HG02943 (cell line): ENCODE data around the gene GRIK4.
A peak's percentile ranks its signal among the peaks of the same experiment; 100 is the strongest.

Experiments
- ATAC-seq: cut with Tn5 transposase; IDR thresholded peaks from one replicate; pipeline ENCODE4 v1.9.1; 2021; ENCODE audit warnings: mild to moderate bottlenecking, low read depth, moderate library complexity; ENCODE audit not compliant: unreplicated experiment

GRIK4 gene

DNA sequence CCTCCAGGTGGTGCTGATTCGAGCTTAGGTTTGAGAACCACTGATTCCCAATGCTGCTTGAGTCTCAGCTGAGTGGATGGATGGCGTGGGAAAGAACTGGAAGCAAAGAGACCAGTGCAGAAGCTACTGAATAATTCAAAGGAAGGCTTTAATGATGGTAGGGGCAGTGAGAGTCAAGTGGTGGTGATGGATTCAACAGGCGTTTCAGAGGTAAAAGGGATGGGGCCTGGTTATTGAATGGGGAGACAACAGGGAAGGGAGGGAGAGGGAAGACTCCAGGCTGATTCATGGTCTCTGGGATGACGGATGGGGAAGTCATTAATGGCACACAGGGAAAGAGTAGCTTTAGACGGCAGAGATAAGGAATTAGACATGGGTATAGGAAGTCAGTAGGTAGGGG, 408.0 kb downstream of the GRIK4 start:
- no peak for ATAC-seq

GRCh38 chr11:120923866-120924508, 412.4 kb downstream of the GRIK4 start:
- no peak for ATAC-seq

- peak; percentile 93 for ATAC-seq
Measured at GRCh38 chr11:120925944-120926343, 414.4 kb downstream of the GRIK4 start.

DNA sequence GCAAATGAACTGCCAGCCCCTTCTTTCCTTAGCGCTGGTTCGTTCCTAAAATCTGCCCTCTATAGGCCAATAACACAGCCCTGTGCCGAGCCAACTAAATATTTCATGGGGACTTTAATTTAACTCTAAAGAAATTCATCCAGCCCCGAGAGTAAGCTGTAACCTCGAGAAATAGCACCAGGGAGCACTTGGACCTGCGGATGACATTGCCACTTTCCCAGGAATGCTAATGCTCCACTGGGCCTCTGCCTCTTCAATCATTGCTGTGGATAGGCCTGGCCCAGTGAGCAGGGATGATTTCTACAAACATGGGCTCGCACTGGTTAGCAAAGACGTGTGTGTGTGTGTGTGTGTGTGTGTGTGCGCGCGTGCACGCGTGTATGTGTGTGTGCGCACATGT, 417.1 kb downstream of the GRIK4 start:
- ATAC-seq, result no peak

- ATAC-seq, result no peak
Measured at GRCh38 chr11:120929090-120929489, 417.5 kb downstream of the GRIK4 start.

DNA sequence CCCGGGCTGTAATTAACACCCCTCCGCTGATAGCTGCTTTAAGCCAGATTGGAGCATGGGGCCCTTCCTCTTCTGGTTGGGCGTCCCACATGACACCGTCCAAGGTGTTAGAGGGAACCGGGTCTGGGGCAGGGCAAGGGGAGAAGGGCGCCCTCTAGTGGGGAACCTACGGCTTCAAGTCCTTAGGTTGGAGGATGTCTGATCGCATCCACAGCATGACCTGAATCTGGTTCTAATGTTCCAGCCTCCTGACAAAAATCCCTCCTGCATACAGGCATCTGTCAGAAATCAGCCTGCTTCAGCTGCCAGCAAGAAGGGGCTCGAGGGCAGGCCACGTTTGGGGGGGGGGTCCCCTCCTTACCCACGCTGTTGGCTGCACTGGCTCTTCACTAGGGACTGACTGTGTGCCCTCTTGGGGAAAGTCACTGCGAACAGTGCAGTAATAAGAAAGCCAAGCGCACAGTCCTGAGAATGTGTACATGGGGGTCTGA, 418.2 kb downstream of the GRIK4 start:
- no peak for ATAC-seq

DNA sequence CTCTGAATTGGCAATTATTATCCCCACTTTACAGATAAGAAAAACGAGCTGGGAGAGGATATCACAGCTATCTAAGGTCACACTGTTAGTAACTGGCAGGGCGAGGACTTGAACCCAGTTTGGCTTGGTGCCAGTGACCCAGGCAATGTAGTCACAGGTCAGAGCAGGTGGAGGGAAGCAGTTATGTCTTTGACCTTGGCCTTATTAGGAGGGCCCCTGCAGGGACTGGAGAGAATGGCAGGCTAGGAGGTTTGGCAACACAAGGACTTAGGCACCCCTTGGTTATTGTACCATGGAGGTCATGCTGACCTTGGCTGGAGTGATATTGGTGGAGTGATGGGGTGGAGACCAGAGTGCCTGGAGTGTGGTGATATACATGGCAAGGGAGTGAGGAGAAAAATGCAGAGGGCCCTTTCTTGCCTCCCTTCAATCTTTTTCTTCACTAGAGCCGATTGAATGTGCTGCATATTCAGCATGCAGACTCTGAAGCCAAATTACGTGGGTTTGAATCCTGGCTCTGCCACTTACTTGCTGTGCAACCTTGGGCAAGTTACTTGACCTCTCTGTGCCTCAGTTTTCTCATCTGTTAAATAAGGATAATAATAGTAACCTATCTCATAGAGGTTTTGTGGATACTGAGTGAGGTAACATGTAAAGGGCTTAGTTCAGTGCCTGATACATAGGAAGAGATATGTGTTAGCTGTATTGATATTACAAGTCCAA, 419.7 kb downstream of the GRIK4 start:
- no peak for ATAC-seq

DNA sequence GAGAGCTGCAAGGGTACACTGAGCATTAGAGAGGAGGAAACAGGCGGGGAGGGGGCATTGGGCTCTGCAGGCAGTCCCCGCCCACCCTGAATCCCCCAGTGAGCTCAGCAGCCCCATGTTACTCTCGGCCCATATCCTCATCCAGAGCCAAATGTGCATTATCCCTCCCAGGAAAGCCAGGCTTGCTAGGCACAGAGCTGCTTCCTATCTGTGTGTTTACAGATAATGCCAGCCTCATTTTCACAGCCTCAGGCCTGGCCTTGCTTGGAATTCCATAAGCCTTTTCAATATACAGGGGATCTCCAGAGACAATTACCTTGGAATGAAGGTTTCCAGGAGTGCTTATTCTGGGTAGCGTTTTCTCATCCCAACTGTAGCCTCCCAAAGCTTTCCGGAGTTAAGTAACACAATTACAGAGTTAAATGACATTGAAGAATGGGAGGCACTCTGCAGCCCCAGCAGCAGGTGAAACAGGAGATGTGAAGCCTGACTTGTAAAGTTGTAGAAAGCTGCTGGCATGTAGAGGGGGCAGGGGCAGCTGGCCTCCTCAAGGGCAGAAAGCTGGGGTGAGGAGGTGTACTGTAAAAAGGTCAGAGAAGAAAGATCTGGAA, 420.9 kb downstream of the GRIK4 start:
- ATAC-seq, result no peak

DNA sequence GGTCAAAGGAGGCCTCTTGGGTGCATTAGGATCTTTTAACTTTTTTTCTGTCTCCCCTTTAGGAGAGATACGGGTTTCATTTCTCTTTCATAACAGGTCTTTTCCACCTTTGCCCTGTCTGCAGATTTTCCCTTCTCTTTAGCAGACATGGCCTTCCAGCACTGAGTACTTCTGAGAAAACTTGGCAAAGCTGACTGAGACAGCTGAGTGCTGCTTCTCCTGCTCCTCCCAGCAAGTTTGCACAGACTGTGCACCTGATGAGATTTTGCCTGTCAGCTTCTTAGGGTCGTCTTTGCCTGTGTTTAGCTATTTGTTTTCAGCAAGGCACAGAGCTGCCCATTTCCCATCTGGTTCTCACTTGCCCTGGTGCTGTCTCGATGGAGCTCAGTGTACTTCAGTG, 424.8 kb downstream of the GRIK4 start:
- ATAC-seq, result no peak

DNA sequence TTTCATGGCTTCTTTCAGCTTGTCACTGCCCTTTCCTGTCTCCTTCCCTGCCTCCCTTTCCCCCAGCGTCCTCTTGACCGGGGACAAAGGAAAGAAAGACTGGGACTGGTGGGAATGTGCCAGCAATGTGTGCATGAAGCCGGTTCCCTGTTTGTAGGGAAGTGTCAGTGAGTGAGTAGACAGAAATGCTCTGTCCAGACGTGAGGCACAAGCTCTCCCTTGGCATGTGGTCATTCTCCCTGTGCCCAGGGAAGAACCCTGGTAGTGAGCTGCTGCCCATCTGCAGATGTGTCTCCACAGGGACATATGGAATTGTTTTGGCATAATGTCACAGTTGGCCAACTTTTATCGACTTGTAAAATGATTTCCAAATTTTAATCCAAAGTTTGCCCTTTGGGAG, 426.0 kb downstream of the GRIK4 start:
- no peak for ATAC-seq

DNA sequence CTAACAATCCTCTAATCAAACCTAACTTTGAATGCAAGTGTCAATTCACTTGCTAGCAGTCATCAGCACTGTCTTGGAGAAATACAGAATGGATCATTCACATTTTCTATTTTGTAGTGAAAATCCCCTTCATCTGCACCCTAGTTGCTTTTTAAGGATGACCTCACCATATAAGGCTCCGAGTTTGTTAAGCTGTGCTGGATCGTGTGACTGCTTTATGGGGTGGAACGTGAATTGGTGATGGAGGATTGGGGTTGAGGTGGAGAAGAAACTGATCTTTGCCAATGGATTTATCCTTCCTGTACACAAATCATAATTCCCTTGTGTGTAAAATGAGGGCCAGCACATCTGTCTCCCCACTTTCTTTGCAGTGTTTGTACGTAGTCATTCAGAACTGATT, 426.7 kb downstream of the GRIK4 start:
- ATAC-seq, result no peak

DNA sequence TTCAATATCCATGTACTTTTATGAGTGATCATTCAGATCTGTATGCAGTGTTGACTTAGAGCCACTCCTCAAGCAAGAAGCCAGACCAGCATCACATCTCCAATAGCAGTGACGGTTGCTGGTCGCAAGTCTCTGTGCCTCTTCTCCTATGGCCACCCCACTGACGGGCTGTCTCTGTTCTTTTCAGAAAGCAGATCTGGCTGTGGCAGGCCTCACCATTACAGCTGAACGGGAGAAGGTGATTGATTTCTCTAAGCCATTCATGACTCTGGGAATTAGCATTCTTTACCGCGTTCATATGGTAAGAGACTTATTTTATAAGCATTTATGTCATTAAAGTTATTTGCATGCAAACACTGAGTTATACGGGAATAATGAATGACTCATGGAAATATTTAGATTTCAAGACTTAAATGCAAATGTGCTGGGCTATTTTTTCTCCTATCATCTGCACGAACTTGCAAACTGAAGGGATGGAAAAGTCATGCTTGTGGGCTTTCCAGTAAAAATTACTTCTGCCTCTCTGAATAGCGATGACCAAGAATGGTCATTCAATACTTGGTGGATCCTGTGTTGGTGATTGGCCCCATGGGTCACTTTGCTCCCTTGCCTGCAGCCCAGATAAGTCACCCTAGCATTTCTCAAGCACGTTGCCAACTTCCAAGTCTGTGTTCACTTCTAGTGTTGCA, 428.8 kb downstream of the GRIK4 start:
- no peak for ATAC-seq

GRCh38 chr11:120941000-120941399, 429.5 kb downstream of the GRIK4 start:
- no peak for ATAC-seq

DNA sequence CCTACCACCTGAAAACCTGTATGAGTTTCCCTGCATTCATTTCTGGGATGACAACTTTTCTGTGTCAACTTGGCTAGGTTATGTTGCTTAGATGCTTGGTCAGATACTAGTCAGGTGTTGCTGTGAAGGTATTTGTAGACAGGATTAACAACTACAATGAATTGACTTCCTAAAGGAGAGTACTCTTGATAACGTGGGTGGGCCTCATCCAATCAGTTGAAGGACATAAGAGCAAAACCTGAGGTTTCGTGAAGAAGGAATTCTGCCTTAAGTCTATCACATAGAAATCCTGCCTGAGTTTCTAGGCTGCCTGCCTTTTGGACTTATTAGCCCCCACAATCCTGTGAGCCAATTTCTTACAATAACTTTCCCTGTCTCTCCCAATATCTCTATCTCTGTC, 431.2 kb downstream of the GRIK4 start:
- ATAC-seq, result no peak

GRCh38 chr11:120945042-120945441, 433.5 kb downstream of the GRIK4 start:
- ATAC-seq, result no peak

DNA sequence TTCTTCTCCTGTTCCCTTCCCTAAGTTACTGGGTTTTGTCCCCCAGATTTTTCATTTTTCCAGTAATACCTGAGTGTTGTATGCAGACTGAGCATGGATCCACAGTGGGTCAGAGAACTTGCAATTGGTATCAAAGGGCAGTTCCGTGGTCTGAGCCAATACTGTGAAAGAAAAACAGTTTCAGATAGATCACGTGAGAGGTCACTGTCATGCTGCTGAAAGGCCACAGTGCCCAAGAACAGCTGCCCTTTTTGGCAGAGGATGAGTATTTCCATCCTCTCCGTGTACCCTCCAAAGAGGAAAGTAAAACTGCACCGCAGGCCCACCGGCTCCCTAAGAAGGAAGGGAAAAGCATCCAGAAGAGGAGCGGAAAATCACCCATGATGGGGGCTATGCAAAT, 439.3 kb downstream of the GRIK4 start:
- ATAC-seq, result no peak

DNA sequence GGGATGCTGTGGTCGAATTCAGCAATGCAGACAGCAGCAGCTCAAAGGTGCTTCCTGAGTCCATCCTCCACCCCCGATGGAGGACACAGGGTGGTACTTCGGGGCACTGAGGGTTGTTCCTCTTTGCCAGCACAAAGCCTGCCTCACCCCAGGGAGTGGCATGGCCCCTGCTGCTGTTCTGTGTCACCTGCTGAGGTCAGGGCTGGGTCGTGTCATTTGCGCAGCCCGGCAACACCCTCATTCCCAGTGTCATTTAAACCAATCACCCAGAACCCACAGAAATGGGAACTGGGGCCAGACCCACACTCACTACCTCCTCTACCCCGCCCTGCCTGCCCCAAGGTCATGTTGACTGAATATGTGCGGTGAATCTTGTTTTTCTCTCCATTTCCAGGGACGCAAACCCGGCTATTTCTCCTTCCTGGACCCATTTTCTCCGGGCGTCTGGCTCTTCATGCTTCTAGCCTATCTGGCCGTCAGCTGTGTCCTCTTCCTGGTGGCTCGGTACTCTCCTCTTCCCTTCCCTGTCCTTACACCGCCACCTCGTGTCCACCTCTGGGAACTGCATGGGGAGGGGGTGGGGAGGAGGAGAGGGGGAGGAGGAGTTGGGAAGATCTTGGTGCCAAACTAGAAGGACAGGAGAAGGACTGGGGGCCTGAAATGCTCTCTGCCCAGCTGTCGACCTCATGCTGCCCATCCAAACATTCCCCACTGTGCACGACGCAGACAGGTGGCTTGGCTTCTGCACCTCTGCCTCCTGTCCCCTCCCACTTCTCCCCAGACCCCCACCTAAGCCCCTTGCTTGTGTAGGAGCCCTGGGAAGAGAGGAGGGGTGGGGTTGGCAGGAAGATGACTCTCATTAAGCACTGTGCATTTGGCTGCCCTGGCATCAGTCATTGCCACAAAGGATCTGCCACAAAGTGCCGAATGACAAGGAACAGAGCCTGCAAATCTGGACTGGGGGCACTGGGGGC, 441.2 kb downstream of the GRIK4 start:
- no peak for ATAC-seq

GRCh38 chr11:120954381-120954780, 442.8 kb downstream of the GRIK4 start:
- ATAC-seq, result no peak

DNA sequence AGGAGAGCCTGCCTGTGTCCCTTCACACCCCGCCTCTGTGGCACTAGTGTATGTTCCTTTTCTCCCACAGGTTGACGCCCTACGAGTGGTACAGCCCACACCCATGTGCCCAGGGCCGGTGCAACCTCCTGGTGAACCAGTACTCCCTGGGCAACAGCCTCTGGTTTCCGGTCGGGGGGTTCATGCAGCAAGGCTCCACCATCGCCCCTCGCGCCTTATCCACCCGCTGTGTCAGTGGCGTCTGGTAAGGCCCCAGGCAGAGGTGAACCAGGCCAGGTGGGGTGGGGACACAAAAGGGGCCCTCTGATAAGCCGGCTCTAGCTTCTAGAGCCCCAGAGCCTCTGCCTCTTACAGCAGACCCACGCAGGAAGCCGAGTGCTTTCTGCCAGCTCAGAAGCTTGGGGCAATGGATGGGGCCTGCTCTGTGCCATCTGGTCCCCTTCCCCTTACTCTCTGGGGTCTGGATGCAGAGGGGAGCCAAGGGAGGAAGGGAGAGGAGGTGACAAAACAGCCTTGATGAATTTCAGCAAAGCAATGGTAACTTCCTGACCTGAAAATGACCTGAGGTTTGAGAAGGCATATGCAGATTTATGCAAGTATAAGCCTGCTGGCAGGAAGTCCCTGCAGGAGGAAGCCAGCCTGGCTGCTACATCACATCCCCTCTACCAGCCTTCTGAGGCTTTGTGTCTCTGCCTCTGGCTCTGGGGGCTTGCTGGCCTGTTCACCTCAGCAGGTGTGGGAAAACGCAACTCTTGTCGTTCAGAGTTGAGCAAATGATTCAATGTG, 445.4 kb downstream of the GRIK4 start:
- no peak for ATAC-seq
